HepG2 (cell line): ENCODE measurements around the gene CASR. TPM values are rescaled to one million over a fixed set of nuclear protein-coding genes. Genes with fewer than 3 reads are reported as not detected.

Source experiments
- ATAC-seq: fragments of 200-7000 bp; cut with Tn5 transposase; 3 replicates; pipeline ENCODE4 v1.9.1; 2020; ENCODE audit warnings: mild to moderate bottlenecking, moderate library complexity
- BruUV-seq: library from RNA; stranded (reverse); fragments of 400-500 nt; replicated peaks from 2 replicates; lab custom pipeline; 2021; lab: Mats Ljungman, UMichigan
- CTCF ChIA-PET: fragments of 300-600 bp; formaldehyde crosslinking; extraction: SDS; loops from one replicate; lab custom pipeline; 2021; ENCODE audit warnings: low total read pairs, inconsistent platforms, low intra/inter-chr PET ratio; lab: Yijun Ruan, JAX
- POLR2A ChIA-PET: fragments of 350-600 bp; sonication (Branson Sonifier 250); formaldehyde crosslinking; loops from one replicate; lab custom pipeline; 2020; ENCODE audit warnings: antibody characterized with exemption, inconsistent platforms; lab: Yijun Ruan, JAX
- DNase-seq: peaks from one replicate; pipeline ENCODE4 v3.0.0-alpha.2; 2015; ENCODE audit warnings: low spot score
- FAIRE-seq: peaks from 3 replicates; lab custom pipeline; 2011; peaks lifted over from hg19 to GRCh38; lab: Jason Lieb, UNC
- H2AFZ ChIP-seq: one replicate; pipeline ENCODE4 v1.6.1; 2011; ENCODE audit warnings: low read length, inconsistent platforms
- H3K27ac ChIP-seq: fragments of 300-600 bp; 3 replicates; pipeline ENCODE4 v1.8.0; 2011; ENCODE audit warnings: mixed run types, mild to moderate bottlenecking, mixed read lengths, low read length, inconsistent platforms; ENCODE audit not compliant: insufficient read depth; ENCODE audit errors: extremely low read length
- H3K27me3 ChIP-seq, 2 experiments: fragments of 200-600 bp in 1 of 2; 2 replicates in 1 of 2; 3 replicates in 1 of 2; pipeline versions ENCODE4 v1.6.0 to v1.8.0; 2011; ENCODE audit warnings: low read length in 2 of 2, mild to moderate bottlenecking in 2 of 2, moderate library complexity in 2 of 2, inconsistent platforms in 1 of 2; ENCODE audit not compliant: insufficient read depth in 2 of 2, control insufficient read depth in 1 of 2
- H3K36me3 ChIP-seq, 2 experiments: fragments of 200-600 bp in 1 of 2; replicated peaks in 1 of 2; 2 replicates in 1 of 2; 3 replicates in 1 of 2; pipeline versions ENCODE4 v1.5.1 to v1.8.0; 2011; ENCODE audit warnings: low read length in 2 of 2, inconsistent platforms in 1 of 2; ENCODE audit not compliant: insufficient read depth in 2 of 2, control insufficient read depth in 1 of 2
- H3K4me1 ChIP-seq: 2 replicates; pipeline ENCODE4 v1.5.1; 2012; ENCODE audit warnings: low read length, inconsistent platforms; ENCODE audit not compliant: insufficient read depth
- H3K4me2 ChIP-seq: 2 replicates; pipeline ENCODE4 v1.6.0; 2011; ENCODE audit warnings: low read depth, low read length, inconsistent platforms
- H3K4me3 ChIP-seq, 3 experiments: fragments of 200-600 bp in 1 of 3; sonication (generic), shearing (Covaris generic) in 1 of 3; replicated peaks in 1 of 3; 2 replicates each; pipeline ENCODE4 v1.5.1; 2011 to 2016; ENCODE audit warnings: low read length in 3 of 3, inconsistent platforms in 2 of 3, low read depth in 2 of 3, mild to moderate bottlenecking in 2 of 3, control low read depth in 1 of 3, mixed read lengths in 1 of 3; ENCODE audit not compliant: insufficient read depth in 1 of 3
- H3K79me2 ChIP-seq: one replicate; pipeline ENCODE4 v1.6.1; 2011; ENCODE audit warnings: low read length, inconsistent platforms; ENCODE audit not compliant: insufficient read depth
- H3K9ac ChIP-seq: 2 replicates; pipeline ENCODE4 v1.6.0; 2011; ENCODE audit warnings: mild to moderate bottlenecking, low read depth, low read length, inconsistent platforms; ENCODE audit not compliant: insufficient read depth
- H3K9me3 ChIP-seq: 2 replicates; pipeline ENCODE4 v1.5.1; 2012; ENCODE audit warnings: mild to moderate bottlenecking, low read length
- H4K20me1 ChIP-seq: 2 replicates; pipeline ENCODE4 v1.6.0; 2011; ENCODE audit warnings: inconsistent platforms, mild to moderate bottlenecking, low read length, moderate library complexity; ENCODE audit not compliant: insufficient read depth
- BCL6 ChIP-seq: IDR thresholded peaks from 2 replicates; pipeline ENCODE4 v1.6.1; 2016; ENCODE audit warnings: missing genetic modification reagents, missing compliant biosample characterization
- FOXK1 ChIP-seq: sonication (generic); formaldehyde crosslinking; IDR thresholded peaks from 2 replicates; pipeline ENCODE4 v1.4.0; 2020; ENCODE audit warnings: low read depth, missing genetic modification reagents, borderline replicate concordance
- HNRNPK ChIP-seq: fragments of 200-400 bp; formaldehyde crosslinking; IDR thresholded peaks from 2 replicates; pipeline ENCODE4 v1.6.1; 2018; ENCODE audit warnings: low read length, low read depth, moderate library complexity, mild to moderate bottlenecking; ENCODE audit not compliant: poor library complexity, severe bottlenecking
- KDM1A ChIP-seq: IDR thresholded peaks from 2 replicates; pipeline ENCODE4 v1.6.1; 2016; ENCODE audit warnings: missing compliant biosample characterization
- MTA3 ChIP-seq: sonication (generic); formaldehyde crosslinking; IDR thresholded peaks from 2 replicates; pipeline ENCODE4 v1.4.0; 2020; ENCODE audit warnings: missing genetic modification reagents
- MXI1 ChIP-seq: IDR thresholded peaks from 3 replicates; pipeline ENCODE4 v1.6.1; 2012; ENCODE audit warnings: low read depth, low read length, inconsistent platforms, borderline replicate concordance
- RAD21 ChIP-seq: fragments of 450-650 bp; formaldehyde crosslinking; IDR thresholded peaks from 2 replicates; pipeline ENCODE4 v1.5.0; 2020; ENCODE audit warnings: mild to moderate bottlenecking
- SOX6 ChIP-seq, 2 experiments: fragments of 450-650 bp in 1 of 2; sonication (generic) in 1 of 2; formaldehyde crosslinking in 1 of 2; IDR thresholded peaks; 2 replicates each; pipeline versions ENCODE4 v1.4.0 to v1.6.1; 2017 to 2020; ENCODE audit warnings: antibody characterized with exemption in 1 of 2, mild to moderate bottlenecking in 1 of 2, missing genetic modification reagents in 1 of 2
- SRSF4 ChIP-seq: fragments of 200-400 bp; formaldehyde crosslinking; IDR thresholded peaks from one replicate; pipeline ENCODE4 v1.6.1; 2018; ENCODE audit warnings: mild to moderate bottlenecking, low read depth, low read length, moderate library complexity; ENCODE audit not compliant: poor library complexity, severe bottlenecking
- USF2 ChIP-seq, 2 experiments: sonication (generic) in 1 of 2; formaldehyde crosslinking in 1 of 2; IDR thresholded peaks; 2 replicates each; pipeline versions ENCODE4 v1.5.1 to v1.6.1; 2011 to 2020; ENCODE audit warnings: borderline replicate concordance in 1 of 2, low read depth in 1 of 2, low read length in 1 of 2, mild to moderate bottlenecking in 1 of 2, missing genetic modification reagents in 1 of 2, moderate library complexity in 1 of 2
- ZBTB8A ChIP-seq: sonication (generic); formaldehyde crosslinking; IDR thresholded peaks from 2 replicates; pipeline ENCODE4 v1.4.0; 2020; ENCODE audit warnings: mild to moderate bottlenecking, low read depth, missing genetic modification reagents, borderline replicate concordance
- ZKSCAN8 ChIP-seq: IDR thresholded peaks from 2 replicates; pipeline ENCODE4 v1.6.1; 2016; ENCODE audit warnings: borderline replicate concordance, missing genetic modification reagents, missing compliant biosample characterization
- ZNF12 ChIP-seq: sonication (generic); formaldehyde crosslinking; IDR thresholded peaks from 2 replicates; pipeline ENCODE4 v1.5.0; 2020; ENCODE audit warnings: missing genetic modification reagents
- ZNF232 ChIP-seq: sonication (generic); formaldehyde crosslinking; IDR thresholded peaks from 2 replicates; pipeline ENCODE4 v1.4.0; 2020; ENCODE audit warnings: missing genetic modification reagents, borderline replicate concordance
- ZNF503 ChIP-seq: sonication (generic); formaldehyde crosslinking; IDR thresholded peaks from 2 replicates; pipeline ENCODE4 v1.4.0; 2020; ENCODE audit warnings: missing genetic modification reagents
- ZNF605 ChIP-seq: sonication (generic); formaldehyde crosslinking; IDR thresholded peaks from 2 replicates; pipeline ENCODE4 v1.8.0; 2022; ENCODE audit warnings: mild to moderate bottlenecking, missing genetic modification reagents
- ZNF720 ChIP-seq: sonication (generic); formaldehyde crosslinking; IDR thresholded peaks from 2 replicates; pipeline ENCODE4 v1.4.0; 2020; ENCODE audit warnings: missing genetic modification reagents
- ZNF746 ChIP-seq: sonication (generic); formaldehyde crosslinking; IDR thresholded peaks from 2 replicates; pipeline ENCODE4 v1.8.0; 2022; ENCODE audit warnings: mild to moderate bottlenecking, missing genetic modification reagents
- WGBS: methylation state at CpG from one replicate; pipeline ENCODE4 v1.1.6; 2017; ENCODE audit warnings: low lambda C conversion rate; 5-methylcytosine and 5-hydroxymethylcytosine counted together
- in situ Hi-C: cut with HindIII; loops from 2 replicates; pipeline ENCODE4 v1.10.0; 2017; ENCODE audit warnings: low pct_unique_long_range_greater_than_20kb; ENCODE audit not compliant: extremely low pct_ligation_motif_present
- intact Hi-C: fragments of 100-400 bp; cut with micrococcal nuclease; formaldehyde crosslinking; loops from one replicate; pipeline ENCODE4 v1.10.0; 2022; ENCODE audit not compliant: unreplicated experiment
- polyA plus RNA-seq, 8 experiments: library from polyadenylated mRNA; depleted of rRNA in 3 of 8; stranded (reverse) in 7 of 8; unstranded in 1 of 8; fragments of >200 nt; fragmentation: Illumina TruSeq in 4 of 8; extraction: Trizol in 4 of 8; gene quantifications; 2 replicates each; pipeline versions ENCODE4 v1.2.1 to v1.2.3, GENCODE V29; 2011 to 2016; ENCODE audit warnings: low read depth in 4 of 8, missing spikeins in 1 of 8, mixed read lengths in 1 of 8; ENCODE audit not compliant: insufficient read depth in 1 of 8
- total RNA-seq, 5 experiments: library from RNA; depleted of rRNA; stranded (reverse); fragments of >200 nt; fragmentation: Illumina TruSeq; extraction: Trizol; gene quantifications; 2 replicates each; pipeline ENCODE4 v1.2.3, GENCODE V29; 2016; ENCODE audit warnings: low read depth in 1 of 5

The CASR gene
- total and polyA plus RNA-seq, 2 of the 13 experiments (the other 11 are each of a cell fraction or from before 2014, with no cell fraction given), result not detected

- no peak for FAIRE-seq
- H3K27me3 ChIP-seq, result peaks cover 0 to 6% of the 10 kb centered on the region in 2 experiments; a peak in 1 of 5 replicates
- H3K9ac ChIP-seq, result no peak overlapping the region
- H3K4me2 ChIP-seq, result no peak overlapping the region
- no peaks in the 10 kb centered on the region for H3K4me1 ChIP-seq
- H3K27ac ChIP-seq, result no peak overlapping the region
- ATAC-seq, result no peak
- in situ Hi-C loops (no loop called here), intact Hi-C loops (no loop called here)
- no peak overlapping the region for H3K4me3 ChIP-seq
- ChIA-PET POLR2A (no interaction called here), CTCF (no interaction called here)
- no peak overlapping the region for H2AFZ ChIP-seq
- no peaks in the 10 kb centered on the region for H3K79me2 ChIP-seq
- no TSS peak for BruUV-seq
- no peak for DNase-seq
- H4K20me1 ChIP-seq, result no peaks in the 10 kb centered on the region
- 33% methylated on average over 2 of the region's 2 CpGs for WGBS
- H3K36me3 ChIP-seq, result no peaks in the 10 kb centered on the region
- H3K9me3 ChIP-seq, result peaks cover 7% of the 10 kb centered on the region; the same call in 1 of the 2 replicates
- no peak for TF ChIP-seq MXI1
- no peak for TF ChIP-seq SRSF4
- no peak for TF ChIP-seq MTA3
- TF ChIP-seq HNRNPK, result no peak
- TF ChIP-seq ZKSCAN8 (CRISPR knock-in tag), result no peak
- no peak for TF ChIP-seq SOX6 (IDR thresholded peaks at IDR 0.05)
- no peak for TF ChIP-seq SOX6 (CRISPR knock-in tag; IDR thresholded peaks at IDR 0.05)
- TF ChIP-seq ZBTB8A, result no peak
- no peak for TF ChIP-seq ZNF605 (CRISPR knock-in tag)
- TF ChIP-seq ZNF232 (CRISPR knock-in tag), result no peak
- no peak for TF ChIP-seq ZNF746 (CRISPR knock-in tag)
- TF ChIP-seq KDM1A (CRISPR knock-in tag), result no peak
- no peak for TF ChIP-seq USF2 (IDR thresholded peaks at IDR 0.05; ENCODE audit: low read depth, low read length)
- no peak for TF ChIP-seq USF2 (CRISPR knock-in tag; IDR thresholded peaks at IDR 0.05; ENCODE audit: borderline replicate concordance)
- TF ChIP-seq ZNF503 (CRISPR knock-in tag), result no peak
- no peak for TF ChIP-seq RAD21
- TF ChIP-seq ZNF12 (CRISPR knock-in tag), result no peak
- TF ChIP-seq BCL6 (CRISPR knock-in tag), result no peak
- no peak for TF ChIP-seq ZNF720 (CRISPR knock-in tag)
- TF ChIP-seq FOXK1 (CRISPR knock-in tag), result no peak
Observed at GRCh38 chr3:122318620-122319019, 135.2 kb downstream of the CASR start.
